GM18858 (cell line): ENCODE data around the gene CELF3.
"Not testable (repeated sequence)": the region's sequence is repeated elsewhere in the genome, so short reads cannot be mapped to it uniquely, and the experiment has no call there.

Source experiments
- ATAC-seq: cut with Tn5 transposase; IDR thresholded peaks from one replicate; pipeline ENCODE4 v1.9.1; 2021; ENCODE audit not compliant: unreplicated experiment

The CELF3 gene

GRCh38 chr1:151704246-151704645 lies 12.4 kb downstream of the CELF3 start:
- ATAC-seq, result no peak

GRCh38 chr1:151703813-151704212 lies 12.8 kb downstream of the CELF3 start:
- no peak for ATAC-seq

- no peak for ATAC-seq
Measured at GRCh38 chr1:151702936-151703335, 13.7 kb downstream of the CELF3 start.

- no peak for ATAC-seq
Measured at GRCh38 chr1:151701515-151701914, 15.1 kb downstream of the CELF3 start.

GRCh38 chr1:151693057-151693651 lies 23.4 kb downstream of the CELF3 start:
- no peak for ATAC-seq

GRCh38 chr1:151692226-151692625 lies 24.4 kb downstream of the CELF3 start:
- ATAC-seq, result no peak

GRCh38 chr1:151689494-151689893 lies 27.1 kb downstream of the CELF3 start:
- no peak for ATAC-seq

- ATAC-seq, result no peak
Measured at GRCh38 chr1:151686561-151686960, 30.0 kb downstream of the CELF3 start.

GRCh38 chr1:151684128-151684527 lies 32.5 kb downstream of the CELF3 start:
- ATAC-seq, result no peak

GRCh38 chr1:151682901-151683300 lies 33.7 kb downstream of the CELF3 start:
- ATAC-seq, result not testable (repeated sequence)

GRCh38 chr1:151681923-151682322 lies 34.7 kb downstream of the CELF3 start:
- ATAC-seq, result no peak

GRCh38 chr1:151680826-151681225 lies 35.8 kb downstream of the CELF3 start:
- no peak for ATAC-seq

- no peak for ATAC-seq
Measured at GRCh38 chr1:151680391-151680790, 36.2 kb downstream of the CELF3 start.

- no peak for ATAC-seq
Measured at GRCh38 chr1:151673407-151673806, 43.2 kb downstream of the CELF3 start.

GRCh38 chr1:151670036-151670675 lies 46.4 kb downstream of the CELF3 start:
- not testable (repeated sequence) for ATAC-seq

- ATAC-seq, result no peak
Measured at GRCh38 chr1:151668090-151668489, 48.5 kb downstream of the CELF3 start.

GRCh38 chr1:151661751-151662150 lies 54.9 kb downstream of the CELF3 start:
- ATAC-seq, result no peak

GRCh38 chr1:151655371-151655770 lies 61.2 kb downstream of the CELF3 start:
- ATAC-seq, result no peak

GRCh38 chr1:151653397-151653796 lies 63.2 kb downstream of the CELF3 start:
- ATAC-seq, result no peak
